Cardiac septum (tissue), 1 donor: ENCODE data around the gene KCTD5. TPM values are rescaled to one million over a fixed set of nuclear protein-coding genes. Genes with fewer than 3 reads are reported as not detected.

ENCODE experiments used
- total RNA-seq: library from RNA; stranded (reverse); fragmentation: NEBNext Ultra II Directional; extraction: Animal tissue kit (Norgen Biotek cat#: 25700); gene quantifications from one replicate; pipeline ENCODE4 v1.2.1, GENCODE V29; 2021
- donor health status: DM: no; HTN: no; CAD: no.

Gene KCTD5
- total RNA-seq, 1 donor from 2014 or later: 13.9 TPM

Other genes starting within 250 kb of the KCTD5 start
- gene TEDC2, start 222.4 kb upstream of the KCTD5 start, total RNA-seq: 0.51 TPM
- 0.30 TPM for gene NTN3, start 211.2 kb upstream of the KCTD5 start, total RNA-seq
- 8.3 TPM for gene TBC1D24, start 207.4 kb upstream of the KCTD5 start, total RNA-seq
- 137 TPM for gene ATP6V0C, start 168.6 kb upstream of the KCTD5 start, total RNA-seq
- 12.4 TPM for gene AMDHD2, start 162.2 kb upstream of the KCTD5 start, total RNA-seq
- not detected for gene CEMP1, start 151.1 kb upstream of the KCTD5 start, total RNA-seq
- gene PDPK1, start 144.5 kb upstream of the KCTD5 start, total RNA-seq: 41.0 TPM
- 0.40 TPM for gene PRSS27, start 37.7 kb downstream of the KCTD5 start, total RNA-seq
- 335 TPM for gene SRRM2, start 70.1 kb downstream of the KCTD5 start, total RNA-seq
- 278 TPM for gene ELOB, start 94.8 kb downstream of the KCTD5 start, total RNA-seq
- not detected for gene PRSS33, start 105.0 kb downstream of the KCTD5 start, total RNA-seq
- gene PRSS41, start 115.9 kb downstream of the KCTD5 start, total RNA-seq: not detected
- gene PRSS21, start 134.7 kb downstream of the KCTD5 start, total RNA-seq: not detected
- not detected for gene ZG16B, start 147.8 kb downstream of the KCTD5 start, total RNA-seq
- gene PRSS22, start 175.6 kb downstream of the KCTD5 start, total RNA-seq: not detected
- gene FLYWCH2, start 200.7 kb downstream of the KCTD5 start, total RNA-seq: 20.8 TPM
- 43.5 TPM for gene FLYWCH1, start 229.4 kb downstream of the KCTD5 start, total RNA-seq